ENCODE results near the gene SLC38A8.

SLC38A8 gene

GRCh38 chr16:84049403-84050060, 6.9 kb upstream of the SLC38A8 start:
- DNase-seq (ENCODE audit: low read depth, low spot score), result no peak

- no peak for DNase-seq (ENCODE audit: low read depth, low spot score)
Observed at GRCh38 chr16:84048871-84049270, 6.3 kb upstream of the SLC38A8 start.

- DNase-seq (ENCODE audit: low read depth, low spot score), result no peak
Observed at GRCh38 chr16:84048270-84048669, 5.7 kb upstream of the SLC38A8 start.

GRCh38 chr16:84047626-84048025, 5.0 kb upstream of the SLC38A8 start:
- DNase-seq (ENCODE audit: low read depth, low spot score), result no peak

GRCh38 chr16:84047206-84047605, 4.6 kb upstream of the SLC38A8 start:
- DNase-seq (ENCODE audit: low read depth, low spot score), result no peak

GRCh38 chr16:84045818-84046470, 3.3 kb upstream of the SLC38A8 start:
- DNase-seq (ENCODE audit: low read depth, low spot score), result no peak

- DNase-seq (ENCODE audit: low read depth, low spot score), result no peak
Observed at GRCh38 chr16:84045001-84045817, 2.6 kb upstream of the SLC38A8 start.

GRCh38 chr16:84044118-84044488, 1.5 kb upstream of the SLC38A8 start:
- DNase-seq (ENCODE audit: low read depth, low spot score), result no peak

- DNase-seq (ENCODE audit: low read depth, low spot score), result peak; percentile 39
Observed at GRCh38 chr16:84043486-84044117, 1.0 kb upstream of the SLC38A8 start.

- no peak for DNase-seq (ENCODE audit: low read depth, low spot score)
Observed at GRCh38 chr16:84042879-84043485, 387 bp upstream of the SLC38A8 start.

GRCh38 chr16:84041881-84042280, 714 bp downstream of the SLC38A8 start:
- no peak for DNase-seq (ENCODE audit: low read depth, low spot score)

GRCh38 chr16:84040823-84041820, 1.5 kb downstream of the SLC38A8 start:
- DNase-seq (ENCODE audit: low read depth, low spot score), result peak; percentile 78

GRCh38 chr16:84040226-84040822, 2.3 kb downstream of the SLC38A8 start:
- DNase-seq (ENCODE audit: low read depth, low spot score), result no peak

- DNase-seq (ENCODE audit: low read depth, low spot score), result no peak
Observed at GRCh38 chr16:84039696-84040095, 2.9 kb downstream of the SLC38A8 start.

GRCh38 chr16:84038469-84038868, 4.1 kb downstream of the SLC38A8 start:
- DNase-seq (ENCODE audit: low read depth, low spot score), result no peak

GRCh38 chr16:84036982-84037425, 5.6 kb downstream of the SLC38A8 start:
- no peak for DNase-seq (ENCODE audit: low read depth, low spot score)

GRCh38 chr16:84036131-84036530, 6.5 kb downstream of the SLC38A8 start:
- no peak for DNase-seq (ENCODE audit: low read depth, low spot score)

GRCh38 chr16:84034516-84034915, 8.1 kb downstream of the SLC38A8 start:
- DNase-seq (ENCODE audit: low read depth, low spot score), result no peak

GRCh38 chr16:84033251-84034195, 9.1 kb downstream of the SLC38A8 start:
- no peak for DNase-seq (ENCODE audit: low read depth, low spot score)
